IMR-90 (cell line): ENCODE results near the gene PALLD.

Source experiments
- BHLHE40 ChIP-seq: fragments of 150-350 bp; IDR thresholded peaks from 2 replicates; pipeline ENCODE4 v1.6.1; 2016; ENCODE audit warnings: mild to moderate bottlenecking, low read depth, low read length
- CEBPB ChIP-seq: IDR thresholded peaks from 2 replicates; pipeline ENCODE4 v1.6.1; 2012; ENCODE audit warnings: low read depth, low read length, improper control_type of control experiment
- CHD1 ChIP-seq: IDR thresholded peaks from 2 replicates; pipeline ENCODE4 v1.6.1; 2012; ENCODE audit warnings: low read depth, low read length, improper control_type of control experiment
- CTCF ChIP-seq: conservative IDR thresholded peaks from 2 replicates; pipeline ENCODE4 v1.5.1; 2012; ENCODE audit warnings: mild to moderate bottlenecking, low read depth, low read length, improper control_type of control experiment
- FOS ChIP-seq: fragments of 150-350 bp; IDR thresholded peaks from 2 replicates; pipeline ENCODE4 v1.6.1; 2016; ENCODE audit warnings: low read depth, low read length
- MXI1 ChIP-seq: IDR thresholded peaks from 2 replicates; pipeline ENCODE4 v1.6.1; 2012; ENCODE audit warnings: low read depth, mild to moderate bottlenecking, low read length, moderate library complexity, borderline replicate concordance
- POLR2A ChIP-seq: IDR thresholded peaks from 2 replicates; pipeline ENCODE4 v1.6.1; 2012; ENCODE audit warnings: mild to moderate bottlenecking, low read depth, low read length
- RAD21 ChIP-seq: IDR thresholded peaks from 2 replicates; pipeline ENCODE4 v1.6.1; 2012; ENCODE audit warnings: low read length, improper control_type of control experiment
- RCOR1 ChIP-seq: IDR thresholded peaks from 2 replicates; pipeline ENCODE4 v1.6.1; 2012; ENCODE audit warnings: mild to moderate bottlenecking, low read length, improper control_type of control experiment; ENCODE audit not compliant: insufficient replicate concordance
- RFX5 ChIP-seq: IDR thresholded peaks from 2 replicates; pipeline ENCODE4 v1.8.0; 2012; ENCODE audit warnings: low read depth, mild to moderate bottlenecking, low read length, moderate library complexity

- no peak for TF ChIP-seq POLR2A
- TF ChIP-seq CTCF = peak; percentile 43
- TF ChIP-seq RAD21 = no peak; the same call in 1 of the 2 replicates
- no peak for TF ChIP-seq RCOR1
- no peak for TF ChIP-seq FOS
- no peak for TF ChIP-seq MXI1
- no peak for TF ChIP-seq BHLHE40
- no peak for TF ChIP-seq CEBPB
- no peak for TF ChIP-seq RFX5
- TF ChIP-seq CHD1 = no peak
These were observed 368.1 kb downstream of the PALLD start for GRCh38 chr4:168864821-168865541.
